C4-2B (cell line): ENCODE measurements around the gene TBXA2R.

Experiments
- H3K27ac ChIP-seq: fragments of 450-650 bp; 2 replicates; pipeline ENCODE4 v1.5.1; 2017
- ZFX ChIP-seq: fragments of 450-650 bp; IDR thresholded peaks from 2 replicates; pipeline ENCODE4 v1.6.1; 2017
- TF ChIP-seq, protein P1 (sequence below): fragments of 450-650 bp; conservative IDR thresholded peaks from 2 replicates; pipeline ENCODE4 v1.5.1; 2017; ENCODE audit warnings: mild to moderate bottlenecking

TBXA2R gene

GRCh38 chr19:3551792-3552095 is 54.9 kb downstream of the TBXA2R start:
- H3K27ac ChIP-seq, result no peak overlapping the region
- no peak for TF ChIP-seq ZFX
- TF ChIP-seq, protein P1, sequence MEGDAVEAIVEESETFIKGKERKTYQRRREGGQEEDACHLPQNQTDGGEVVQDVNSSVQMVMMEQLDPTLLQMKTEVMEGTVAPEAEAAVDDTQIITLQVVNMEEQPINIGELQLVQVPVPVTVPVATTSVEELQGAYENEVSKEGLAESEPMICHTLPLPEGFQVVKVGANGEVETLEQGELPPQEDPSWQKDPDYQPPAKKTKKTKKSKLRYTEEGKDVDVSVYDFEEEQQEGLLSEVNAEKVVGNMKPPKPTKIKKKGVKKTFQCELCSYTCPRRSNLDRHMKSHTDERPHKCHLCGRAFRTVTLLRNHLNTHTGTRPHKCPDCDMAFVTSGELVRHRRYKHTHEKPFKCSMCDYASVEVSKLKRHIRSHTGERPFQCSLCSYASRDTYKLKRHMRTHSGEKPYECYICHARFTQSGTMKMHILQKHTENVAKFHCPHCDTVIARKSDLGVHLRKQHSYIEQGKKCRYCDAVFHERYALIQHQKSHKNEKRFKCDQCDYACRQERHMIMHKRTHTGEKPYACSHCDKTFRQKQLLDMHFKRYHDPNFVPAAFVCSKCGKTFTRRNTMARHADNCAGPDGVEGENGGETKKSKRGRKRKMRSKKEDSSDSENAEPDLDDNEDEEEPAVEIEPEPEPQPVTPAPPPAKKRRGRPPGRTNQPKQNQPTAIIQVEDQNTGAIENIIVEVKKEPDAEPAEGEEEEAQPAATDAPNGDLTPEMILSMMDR, result no peak

- no peak overlapping the region for H3K27ac ChIP-seq
- TF ChIP-seq, protein P1, result no peak
- no peak for TF ChIP-seq ZFX
These were observed 55.5 kb downstream of the TBXA2R start for GRCh38 chr19:3550947-3551791.

GRCh38 chr19:3549816-3550215 is 56.9 kb downstream of the TBXA2R start:
- TF ChIP-seq, protein P1, result no peak
- TF ChIP-seq ZFX, result no peak
- H3K27ac ChIP-seq, result no peak overlapping the region

DNA sequence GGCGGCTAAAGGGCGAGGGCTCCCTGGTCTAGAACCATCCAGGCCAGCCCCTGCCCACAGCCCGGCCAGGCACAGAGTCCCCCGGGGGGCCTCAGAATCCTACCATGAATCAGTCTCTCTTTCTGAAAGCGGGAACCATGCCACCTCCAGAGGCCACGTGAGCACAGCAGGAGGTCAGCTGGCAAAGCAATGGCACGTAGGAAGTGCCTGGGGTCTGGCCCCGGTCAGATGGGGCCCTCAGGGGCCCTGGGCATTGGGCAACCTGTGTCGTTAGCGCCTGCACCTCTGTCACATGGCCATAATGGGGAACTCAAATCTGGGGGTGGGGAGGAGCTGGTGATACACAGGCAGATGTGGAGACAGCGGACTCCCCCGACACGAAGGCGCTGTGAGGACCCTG is 58.1 kb downstream of the TBXA2R start:
- H3K27ac ChIP-seq, result no peak overlapping the region
- TF ChIP-seq, protein P1, result no peak
- TF ChIP-seq ZFX, result no peak

DNA sequence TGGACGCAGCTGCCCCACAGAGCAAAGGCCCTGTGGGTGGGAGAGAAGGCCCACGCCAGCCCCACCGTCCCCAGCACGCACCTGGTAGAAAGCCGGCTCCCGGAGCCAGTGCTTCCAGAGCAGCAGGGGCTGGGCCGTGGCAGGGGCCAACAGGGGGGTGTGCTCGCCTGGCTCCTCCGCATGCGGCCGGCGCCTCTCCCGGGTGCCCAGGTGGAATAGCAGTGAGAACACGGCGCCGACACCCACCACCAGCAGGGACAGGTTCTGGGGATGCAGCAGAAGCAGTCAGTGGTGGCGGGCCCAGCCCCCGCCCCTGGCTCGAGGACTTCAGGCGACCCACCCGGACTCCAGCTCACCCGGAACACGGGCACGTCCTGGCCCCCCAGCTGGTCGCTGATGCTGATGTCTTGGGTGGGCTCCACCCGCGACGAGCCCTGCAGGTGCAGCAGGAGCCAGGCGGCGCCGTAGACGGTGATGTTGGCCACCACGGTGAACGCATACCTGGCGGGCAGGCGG is 58.9 kb downstream of the TBXA2R start:
- H3K27ac ChIP-seq, result no peak overlapping the region
- TF ChIP-seq, protein P1, result peak; percentile 64
- no peak for TF ChIP-seq ZFX

DNA sequence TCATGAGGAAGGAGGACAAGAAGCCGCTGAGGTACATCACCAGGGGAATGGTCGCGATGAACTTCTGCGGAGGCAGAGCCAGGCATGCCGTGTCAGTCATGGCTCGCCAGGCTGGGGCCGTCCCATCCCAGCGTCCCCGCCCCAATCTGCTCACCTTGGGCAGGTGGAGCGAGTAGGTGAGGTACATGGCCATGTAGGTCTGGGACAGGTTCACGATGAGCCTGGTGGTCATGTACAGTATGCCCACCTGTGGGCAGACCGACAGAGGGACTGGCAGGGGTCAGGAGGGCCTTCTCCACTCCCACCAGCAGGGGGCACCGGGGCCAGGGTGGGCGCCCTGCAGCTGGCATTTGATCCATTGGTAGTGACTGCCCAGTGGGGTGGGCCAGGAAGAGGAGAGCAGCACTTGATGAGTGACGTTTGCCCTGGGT is 59.4 kb downstream of the TBXA2R start:
- H3K27ac ChIP-seq, result no peak overlapping the region
- no peak for TF ChIP-seq ZFX
- TF ChIP-seq, protein P1, result peak; percentile 85

DNA sequence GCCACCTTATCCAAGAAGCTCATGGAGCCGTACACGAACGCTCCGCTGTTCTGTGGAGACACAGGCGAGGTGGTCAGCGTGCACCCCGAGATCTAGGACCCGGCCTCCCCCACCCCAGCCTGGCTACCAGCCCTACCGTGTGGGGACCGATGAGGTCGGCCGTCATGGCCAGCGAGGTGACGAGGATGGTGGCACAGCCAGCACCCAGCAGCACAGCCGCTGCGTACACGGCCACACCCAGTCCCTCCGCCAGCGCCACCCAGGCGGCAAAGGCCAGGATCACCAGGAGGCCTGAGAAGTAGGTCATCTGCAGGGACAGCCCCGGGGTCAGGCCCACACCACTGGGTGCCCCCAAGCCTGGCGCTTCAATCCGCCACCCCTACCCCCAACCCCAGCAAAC is 60.6 kb downstream of the TBXA2R start:
- TF ChIP-seq ZFX, result no peak
- TF ChIP-seq, protein P1, result no peak
- H3K27ac ChIP-seq, result no peak overlapping the region
